GM18526 (cell line): Measurements from ENCODE around the gene ZNF648.

Experiments
- POLR2A ChIP-seq: IDR thresholded peaks from 3 replicates; pipeline ENCODE4 v1.6.1; 2011; ENCODE audit not compliant: insufficient read length; ENCODE audit errors: extremely low read depth

The ZNF648 gene, protein sequence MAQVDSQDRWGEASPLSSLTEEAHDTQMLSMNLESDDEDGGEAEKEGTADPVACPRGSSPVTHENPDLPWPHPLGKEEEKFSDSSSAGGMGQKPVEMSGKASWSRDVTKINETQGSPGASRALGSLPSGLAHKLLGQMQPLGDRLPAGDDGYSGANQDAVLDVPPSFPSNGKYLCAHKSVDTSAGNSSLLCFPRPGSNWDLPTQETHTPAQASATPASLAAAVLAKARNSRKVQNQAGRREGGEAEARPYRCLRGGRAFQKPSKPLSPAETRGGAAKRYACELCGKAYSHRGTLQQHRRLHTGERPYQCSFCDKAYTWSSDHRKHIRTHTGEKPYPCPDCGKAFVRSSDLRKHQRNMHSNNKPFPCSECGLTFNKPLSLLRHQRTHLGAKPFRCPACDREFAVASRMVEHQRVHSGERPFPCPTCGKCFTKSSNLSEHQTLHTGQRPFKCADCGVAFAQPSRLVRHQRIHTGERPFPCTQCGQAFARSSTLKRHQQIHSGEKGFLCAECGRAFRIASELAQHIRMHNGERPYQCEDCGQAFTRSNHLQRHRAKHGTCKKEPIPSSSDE

DNA sequence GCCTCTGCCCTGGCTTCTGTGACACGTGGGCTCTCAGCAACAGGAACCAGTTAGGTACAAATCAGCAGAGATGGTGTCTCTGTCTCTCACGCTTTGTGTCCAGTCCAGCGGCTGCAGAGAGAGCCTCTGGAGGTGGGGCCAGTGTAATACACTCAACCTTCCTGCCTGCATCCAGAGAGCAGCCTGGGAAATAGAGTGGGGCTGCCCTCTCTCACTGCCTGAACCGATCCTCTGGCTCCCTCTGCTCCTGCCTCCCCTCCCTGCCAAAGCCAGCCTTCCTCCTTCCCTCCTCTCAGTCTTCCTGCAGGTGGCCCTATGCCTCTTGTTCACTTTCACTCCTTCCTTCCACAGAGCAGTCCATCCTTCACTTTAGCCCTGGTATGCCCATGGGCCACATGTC is at the start of gene ZNF648:
Gene ZNF648 (minus strand): TSS at position 119 of the 400 bp plus-strand sequence. CDS start 3,702 bp downstream, outside the sequence.
- TF ChIP-seq POLR2A, result no peak

DNA sequence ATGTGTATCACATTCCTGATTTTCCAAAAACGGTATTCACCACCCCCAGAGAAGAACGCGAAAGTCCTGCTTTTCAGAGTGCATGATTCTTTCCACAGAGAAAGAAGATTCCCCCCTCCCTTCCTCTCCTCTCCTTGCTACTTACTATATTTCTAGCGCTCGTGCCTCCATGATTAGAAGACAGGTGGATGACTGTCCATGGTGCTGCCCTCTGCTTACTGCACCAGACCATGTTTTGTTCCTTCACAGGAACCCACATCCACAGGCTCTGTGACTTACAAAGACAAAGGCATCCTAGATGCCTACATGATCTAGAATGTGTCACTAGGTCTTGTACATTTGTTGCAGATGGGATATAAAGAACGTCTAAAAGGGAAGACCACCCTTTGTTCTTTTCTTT is 49.1 kb upstream of the ZNF648 start:
- TF ChIP-seq POLR2A, result no peak

GRCh38 chr1:182109771-182110170 is 48.3 kb upstream of the ZNF648 start:
- no peak for TF ChIP-seq POLR2A

DNA sequence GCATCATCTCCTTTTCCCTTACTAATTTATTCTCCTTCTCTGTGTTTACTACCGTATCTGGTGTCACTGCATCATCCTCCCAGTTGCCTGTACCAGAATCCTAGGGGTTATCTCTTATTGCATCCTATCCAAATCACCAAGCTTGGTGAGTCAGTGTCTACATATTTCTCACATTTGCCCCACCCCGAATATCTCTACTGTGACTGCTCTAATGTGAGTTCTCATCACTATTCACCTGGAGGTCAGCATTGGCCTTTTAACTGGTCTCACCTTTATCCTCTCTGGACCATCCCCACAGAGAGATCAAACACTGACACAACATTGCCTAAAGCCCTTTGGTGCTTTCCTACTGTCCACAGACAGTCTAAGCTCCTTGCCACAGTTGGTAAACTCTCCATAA is 45.7 kb upstream of the ZNF648 start:
- TF ChIP-seq POLR2A, result no peak

GRCh38 chr1:182102043-182102416 is 40.5 kb upstream of the ZNF648 start:
- no peak for TF ChIP-seq POLR2A

- no peak for TF ChIP-seq POLR2A
Observed at GRCh38 chr1:182101415-182102042, 40.0 kb upstream of the ZNF648 start.

GRCh38 chr1:182098301-182098700 is 36.8 kb upstream of the ZNF648 start:
- no peak for TF ChIP-seq POLR2A

- no peak for TF ChIP-seq POLR2A
Observed at GRCh38 chr1:182095946-182096345, 34.4 kb upstream of the ZNF648 start.

DNA sequence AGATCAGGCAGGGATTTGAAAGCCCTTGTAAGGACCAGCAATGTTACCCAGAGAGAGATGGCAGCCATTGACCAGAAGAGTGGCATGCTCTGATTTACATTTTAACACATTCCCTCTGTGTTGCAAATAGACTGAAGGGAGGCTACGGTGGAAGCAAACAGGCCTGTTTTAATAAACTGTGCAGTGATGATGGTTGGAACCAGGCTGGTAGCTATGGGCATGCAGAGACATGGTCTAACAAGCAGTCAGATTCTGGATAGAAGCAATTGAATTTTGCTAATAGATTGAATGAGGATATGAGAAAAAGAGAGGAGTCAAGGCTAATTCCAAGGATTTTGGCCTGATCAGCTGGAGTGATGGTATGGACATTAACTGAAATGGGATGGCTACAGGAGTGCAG is 32.3 kb upstream of the ZNF648 start:
- no peak for TF ChIP-seq POLR2A

DNA sequence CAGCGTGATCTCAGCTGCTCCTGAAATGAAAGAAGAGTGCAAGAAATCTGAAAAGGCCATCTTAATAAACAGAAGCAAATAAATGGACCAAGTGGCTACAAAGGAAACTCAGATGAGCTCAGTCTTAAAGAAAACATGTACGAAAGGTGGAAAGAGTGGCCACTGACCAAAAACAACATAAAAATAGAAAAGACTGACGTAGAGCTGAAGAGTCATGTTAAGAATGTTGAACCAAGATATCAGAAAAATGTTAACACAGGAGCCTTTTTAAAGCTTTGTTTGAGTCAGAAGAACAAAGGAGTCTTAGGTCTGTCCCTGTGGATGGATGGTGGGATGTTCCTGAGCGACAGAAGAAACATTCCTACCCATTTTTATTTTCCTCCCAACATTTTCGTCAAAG is 30.8 kb upstream of the ZNF648 start:
- TF ChIP-seq POLR2A, result no peak

- TF ChIP-seq POLR2A, result no peak
Observed at GRCh38 chr1:182091083-182091482, 29.6 kb upstream of the ZNF648 start.

- TF ChIP-seq POLR2A, result no peak
Observed at GRCh38 chr1:182087719-182088350, 26.3 kb upstream of the ZNF648 start.

- TF ChIP-seq POLR2A, result no peak
Observed at GRCh38 chr1:182087304-182087703, 25.8 kb upstream of the ZNF648 start.

GRCh38 chr1:182086620-182087019 is 25.1 kb upstream of the ZNF648 start:
- no peak for TF ChIP-seq POLR2A

- no peak for TF ChIP-seq POLR2A
Observed at GRCh38 chr1:182086136-182086535, 24.6 kb upstream of the ZNF648 start.

- no peak for TF ChIP-seq POLR2A
Observed at GRCh38 chr1:182085726-182086125, 24.2 kb upstream of the ZNF648 start.
